Keratinocyte (primary cell): ENCODE data around the gene SCUBE1. TPM values are rescaled to one million over a fixed set of nuclear protein-coding genes. Genes with fewer than 3 reads are reported as not detected.

Source experiments
- DNase-seq: peaks from one replicate; pipeline ENCODE4 v3.0.0-alpha.2; 2011; ENCODE audit warnings: low read depth, missing footprints, low spot score
- FAIRE-seq: peaks from 2 replicates; lab custom pipeline; 2011; peaks lifted over from hg19 to GRCh38; lab: Jason Lieb, UNC
- H2AFZ ChIP-seq: 2 replicates; pipeline ENCODE4 v1.6.0; 2012; ENCODE audit warnings: low read length, control low read depth, inconsistent platforms; ENCODE audit not compliant: control insufficient read depth
- H3K27ac ChIP-seq: 2 replicates; pipeline ENCODE4 v1.5.1; 2011; ENCODE audit warnings: low read length; ENCODE audit not compliant: control insufficient read depth, insufficient read depth
- H3K27me3 ChIP-seq: 3 replicates; pipeline ENCODE4 v1.6.0; 2011; ENCODE audit warnings: low read length; ENCODE audit not compliant: control insufficient read depth, insufficient read depth; ENCODE audit errors: extremely low read depth
- H3K36me3 ChIP-seq, 2 experiments: 2 replicates in 1 of 2; 3 replicates in 1 of 2; pipeline ENCODE4 v1.5.1; 2011; ENCODE audit warnings: low read length in 2 of 2, mild to moderate bottlenecking in 1 of 2; ENCODE audit not compliant: control insufficient read depth in 2 of 2, insufficient read depth in 2 of 2; ENCODE audit errors: extremely low read depth in 1 of 2
- H3K4me1 ChIP-seq: 3 replicates; pipeline ENCODE4 v1.5.1; 2011; ENCODE audit warnings: low read length; ENCODE audit not compliant: control insufficient read depth, insufficient read depth; ENCODE audit errors: extremely low read depth
- H3K4me2 ChIP-seq: 3 replicates; pipeline ENCODE4 v1.6.0; 2011; ENCODE audit warnings: low read depth, low read length; ENCODE audit not compliant: control insufficient read depth, insufficient read depth; ENCODE audit errors: extremely low read depth
- H3K4me3 ChIP-seq, 3 experiments: fragments of 200-600 bp in 1 of 3; sonication (generic) in 1 of 3; 2 replicates in 2 of 3; 3 replicates in 1 of 3; pipeline ENCODE4 v1.5.1; 2011 to 2016; ENCODE audit warnings: low read length in 3 of 3, mild to moderate bottlenecking in 3 of 3, control low read depth in 2 of 3, inconsistent platforms in 1 of 3, low read depth in 1 of 3, mixed read lengths in 1 of 3, mixed run types in 1 of 3, moderate library complexity in 1 of 3; ENCODE audit not compliant: control insufficient read depth in 2 of 3, insufficient read depth in 2 of 3; ENCODE audit errors: extremely low read depth in 1 of 3
- H3K79me2 ChIP-seq: 2 replicates; pipeline ENCODE4 v1.6.0; 2012; ENCODE audit warnings: low read length; ENCODE audit not compliant: control insufficient read depth, insufficient read depth
- H3K9ac ChIP-seq: 3 replicates; pipeline ENCODE4 v1.6.0; 2011; ENCODE audit warnings: low read length; ENCODE audit not compliant: control insufficient read depth, insufficient read depth; ENCODE audit errors: extremely low read depth
- H3K9me1 ChIP-seq: 3 replicates; pipeline ENCODE4 v1.6.0; 2011; ENCODE audit warnings: low read length; ENCODE audit not compliant: control insufficient read depth, insufficient read depth; ENCODE audit errors: extremely low read depth
- H3K9me3 ChIP-seq: 2 replicates; pipeline ENCODE4 v1.5.1; 2012; ENCODE audit warnings: low read depth, low read length; ENCODE audit not compliant: control insufficient read depth
- H4K20me1 ChIP-seq: 3 replicates; pipeline ENCODE4 v1.6.0; 2011; ENCODE audit warnings: low read length; ENCODE audit not compliant: control insufficient read depth, insufficient read depth; ENCODE audit errors: extremely low read depth
- EZH2 ChIP-seq: IDR thresholded peaks from one replicate; pipeline ENCODE4 v1.6.1; 2012; ENCODE audit warnings: inconsistent platforms, mild to moderate bottlenecking, low read length, moderate library complexity
- dilution Hi-C: fragments of 300-500 bp; cut with MboI; formaldehyde crosslinking; loops from one replicate; pipeline ENCODE4 v1.7.0; 2020; ENCODE audit warnings: low sequenced_read_pairs; ENCODE audit not compliant: extremely low pct_ligation_motif_present
- polyA plus RNA-seq, 5 experiments: library from polyadenylated mRNA; depleted of rRNA in 3 of 5; stranded (reverse) in 3 of 5; stranded (forward) in 1 of 5; unstranded in 1 of 5; fragments of >200 nt; gene quantifications; 1 replicate in 1 of 5; 2 replicates in 3 of 5; 3 replicates in 1 of 5; pipeline versions ENCODE4 v1.2.1 to v1.2.3, GENCODE V29; 2011 to 2012; ENCODE audit warnings: missing spikeins in 2 of 5, low read depth in 1 of 5, low replicate concordance in 1 of 5
- TF ChIP-seq, protein P1 (sequence below), 3 experiments: IDR thresholded peaks in 1 of 3; conservative IDR thresholded peaks in 1 of 3; optimal IDR thresholded peaks in 1 of 3; 2 replicates in 2 of 3; 3 replicates in 1 of 3; pipeline versions ENCODE3 to v1.5.1; 2011; ENCODE audit warnings: low read length in 3 of 3, mild to moderate bottlenecking in 3 of 3, moderate library complexity in 2 of 3, control low read depth in 1 of 3, inconsistent platforms in 1 of 3; ENCODE audit not compliant: insufficient read depth in 2 of 3; ENCODE audit errors: extremely low read depth in 1 of 3

Gene SCUBE1
- polyA plus RNA-seq, 1 donor (not counting 4 experiments of a cell fraction or from before 2014, with no cell fraction given): not detected

DNA sequence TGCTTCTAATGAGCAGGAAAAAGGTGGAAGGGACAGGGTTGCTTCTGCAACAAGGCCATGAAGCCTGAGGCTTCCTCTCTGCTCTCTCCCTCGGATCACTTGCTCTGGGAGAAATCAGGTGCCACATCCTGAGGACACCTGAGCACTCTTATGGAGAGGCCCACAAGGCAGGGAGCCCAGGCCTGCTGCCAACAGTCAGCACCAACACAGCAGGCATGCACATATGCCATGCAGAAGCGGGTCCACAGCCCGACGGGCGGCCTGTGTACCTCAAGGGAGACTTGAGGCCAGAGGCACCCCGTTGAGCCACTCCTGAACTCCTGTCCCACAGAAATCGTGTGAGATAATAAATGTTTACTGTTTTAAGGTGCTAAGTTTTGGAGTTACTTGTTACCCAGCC is 165.7 kb downstream of the SCUBE1 start:
- no peaks in the 10 kb centered on the region for H3K9me3 ChIP-seq
- peaks cover 36% of the 10 kb centered on the region in 2 experiments for H3K36me3 ChIP-seq
- DNase-seq: no peak
- H3K4me1 ChIP-seq: peaks cover 6% of the 10 kb centered on the region
- no peak overlapping the region for H3K4me2 ChIP-seq
- no peak for FAIRE-seq
- no peak overlapping the region for H3K27ac ChIP-seq
- H4K20me1 ChIP-seq: no peaks in the 10 kb centered on the region
- TF ChIP-seq, protein P1, sequence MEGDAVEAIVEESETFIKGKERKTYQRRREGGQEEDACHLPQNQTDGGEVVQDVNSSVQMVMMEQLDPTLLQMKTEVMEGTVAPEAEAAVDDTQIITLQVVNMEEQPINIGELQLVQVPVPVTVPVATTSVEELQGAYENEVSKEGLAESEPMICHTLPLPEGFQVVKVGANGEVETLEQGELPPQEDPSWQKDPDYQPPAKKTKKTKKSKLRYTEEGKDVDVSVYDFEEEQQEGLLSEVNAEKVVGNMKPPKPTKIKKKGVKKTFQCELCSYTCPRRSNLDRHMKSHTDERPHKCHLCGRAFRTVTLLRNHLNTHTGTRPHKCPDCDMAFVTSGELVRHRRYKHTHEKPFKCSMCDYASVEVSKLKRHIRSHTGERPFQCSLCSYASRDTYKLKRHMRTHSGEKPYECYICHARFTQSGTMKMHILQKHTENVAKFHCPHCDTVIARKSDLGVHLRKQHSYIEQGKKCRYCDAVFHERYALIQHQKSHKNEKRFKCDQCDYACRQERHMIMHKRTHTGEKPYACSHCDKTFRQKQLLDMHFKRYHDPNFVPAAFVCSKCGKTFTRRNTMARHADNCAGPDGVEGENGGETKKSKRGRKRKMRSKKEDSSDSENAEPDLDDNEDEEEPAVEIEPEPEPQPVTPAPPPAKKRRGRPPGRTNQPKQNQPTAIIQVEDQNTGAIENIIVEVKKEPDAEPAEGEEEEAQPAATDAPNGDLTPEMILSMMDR (optimal IDR thresholded peaks at IDR 0.05 in 1 of 3, IDR thresholded peaks at IDR 0.05 in 1 of 3, conservative IDR thresholded peaks at IDR 0.05 in 1 of 3; ENCODE audit: extremely low read depth in 1 of 3, insufficient read depth in 2 of 3, low read length in 3 of 3): no peak
- no peak for TF ChIP-seq EZH2
- H2AFZ ChIP-seq: no peak overlapping the region
- no peak overlapping the region for H3K9ac ChIP-seq
- no peak overlapping the region for H3K4me3 ChIP-seq
- H3K27me3 ChIP-seq: no peaks in the 10 kb centered on the region
- peaks cover 4% of the 10 kb centered on the region for H3K79me2 ChIP-seq
- no peaks in the 10 kb centered on the region for H3K9me1 ChIP-seq
- dilution Hi-C loops: no loop called here

DNA sequence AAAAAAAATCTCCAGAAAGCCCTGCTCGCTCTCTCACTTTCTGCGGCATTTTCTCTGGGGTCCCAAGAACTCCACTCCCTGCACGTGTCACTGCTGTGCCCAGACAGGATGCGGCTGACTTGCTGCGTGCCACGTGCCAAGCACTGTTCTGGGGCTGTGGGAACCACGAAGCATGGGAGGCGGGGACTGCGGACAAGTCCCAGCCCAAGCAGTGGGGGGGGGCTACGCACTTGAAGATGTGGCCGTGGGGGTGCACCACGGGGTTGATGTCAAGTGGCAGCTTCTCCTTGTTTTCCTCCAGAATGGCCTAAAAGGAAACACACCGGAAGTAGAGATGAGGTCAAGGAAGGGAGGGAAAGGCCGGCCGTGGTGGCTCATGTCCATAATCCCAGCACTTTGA is 167.1 kb downstream of the SCUBE1 start:
- Histone ChIP-seq H3K36me3 (peaks cover 33 to 46% of the 10 kb centered on the region in 2 experiments), H3K9me1 (no peaks in the 10 kb centered on the region), H3K9me3 (no peaks in the 10 kb centered on the region), H3K4me2 (no peak overlapping the region), H3K9ac (no peak overlapping the region), H3K4me3 (no peak overlapping the region), H3K4me1 (peaks cover 6% of the 10 kb centered on the region), H3K27me3 (no peaks in the 10 kb centered on the region), H4K20me1 (no peaks in the 10 kb centered on the region), H3K27ac (no peak overlapping the region), H2AFZ (no peak overlapping the region), H3K79me2 (peaks cover under 1% of the 10 kb centered on the region)
- dilution Hi-C loops: no loop called here
- DNase-seq (no peak), FAIRE-seq (no peak)
- TF ChIP-seq, protein P1 (optimal IDR thresholded peaks at IDR 0.05 in 1 of 3, IDR thresholded peaks at IDR 0.05 in 1 of 3, conservative IDR thresholded peaks at IDR 0.05 in 1 of 3; ENCODE audit: extremely low read depth in 1 of 3, insufficient read depth in 2 of 3, low read length in 3 of 3): no peak
- no peak for TF ChIP-seq EZH2
